ENCODE results near the gene APRT.
"Not testable (repeated sequence)": the region's sequence is repeated elsewhere in the genome, so short reads cannot be mapped to it uniquely, and the experiment has no call there.

APRT gene

GRCh38 chr16:88824256-88825077, 12.7 kb upstream of the APRT start:
- TF ChIP-seq CTCF (IDR thresholded peaks at IDR 0.05; ENCODE audit: insufficient read depth, low read depth, low read length, missing control alignments): no peak
- no peak overlapping the region for H3K4me3 ChIP-seq (ENCODE audit: low read length)
- DNase-seq (ENCODE audit: low read depth): no peak

- not testable (repeated sequence) for DNase-seq (ENCODE audit: low read depth); H3K4me3 ChIP-seq (ENCODE audit: low read length)
These were observed 11.9 kb upstream of the APRT start for GRCh38 chr16:88823646-88824045.

- H3K4me3 ChIP-seq (ENCODE audit: low read length): no peak overlapping the region
- DNase-seq (ENCODE audit: low read depth): no peak
- no peak for TF ChIP-seq CTCF (IDR thresholded peaks at IDR 0.05; ENCODE audit: insufficient read depth, low read depth, low read length, missing control alignments)
These were observed 10.7 kb upstream of the APRT start for GRCh38 chr16:88822281-88823040.

GRCh38 chr16:88821168-88821850, 9.6 kb upstream of the APRT start:
- H3K4me3 ChIP-seq (ENCODE audit: low read length): no peak overlapping the region
- no peak for DNase-seq (ENCODE audit: low read depth)
- TF ChIP-seq CTCF (IDR thresholded peaks at IDR 0.05; ENCODE audit: insufficient read depth, low read depth, low read length, missing control alignments): no peak

- no peak for DNase-seq (ENCODE audit: low read depth)
- H3K4me3 ChIP-seq (ENCODE audit: low read length): no peak overlapping the region
- TF ChIP-seq CTCF (IDR thresholded peaks at IDR 0.05; ENCODE audit: insufficient read depth, low read depth, low read length, missing control alignments): no peak
These were observed 8.8 kb upstream of the APRT start for GRCh38 chr16:88820385-88821025.

GRCh38 chr16:88819126-88819525, 7.4 kb upstream of the APRT start:
- H3K4me3 ChIP-seq (ENCODE audit: low read length): no peak overlapping the region
- DNase-seq (ENCODE audit: low read depth): no peak
- TF ChIP-seq CTCF (IDR thresholded peaks at IDR 0.05; ENCODE audit: insufficient read depth, low read depth, low read length, missing control alignments): no peak

- no peak for TF ChIP-seq CTCF (IDR thresholded peaks at IDR 0.05; ENCODE audit: insufficient read depth, low read depth, low read length, missing control alignments)
- H3K4me3 ChIP-seq (ENCODE audit: low read length): no peak overlapping the region
- DNase-seq (ENCODE audit: low read depth): no peak
These were observed 6.8 kb upstream of the APRT start for GRCh38 chr16:88818575-88818874.

Data from epithelial cell of esophagus (primary cell).